Measurements from ENCODE around the gene CGB3. TPM values are rescaled to one million over a fixed set of nuclear protein-coding genes. Genes with fewer than 3 reads are reported as not detected.
A peak's percentile ranks its signal among the peaks of the same experiment; 100 is the strongest.
"Not testable (repeated sequence)": the region's sequence is repeated elsewhere in the genome, so short reads cannot be mapped to it uniquely, and the experiment has no call there.

Gene CGB3
- total RNA-seq, 1 experiment from 2014 or later, result 0.46 TPM

GRCh38 chr19:49057636-49058234, 33.6 kb upstream of the CGB3 start, which contains the start of gene CGB7:
Gene CGB7 (minus strand): TSS chr19:49057749. CDS start chr19:49055375, 2,374 bp downstream.
- no peak within 1 kb of the TSS for H3K56ac ChIP-seq (ENCODE audit: insufficient read length, low read depth, low read length)
- peaks cover 15% of the 10 kb centered on the region; the same call in 1 of the 2 replicates for H3K27me3 ChIP-seq (ENCODE audit: insufficient read depth, low read length)
- H3K27me3 Mint-ChIP-seq (ENCODE audit: low read depth), result peaks cover 80% of the 10 kb centered on the region

GRCh38 chr19:49056902-49057596, 32.9 kb upstream of the CGB3 start:
- H3K9me3 Mint-ChIP-seq; H2BK5ac ChIP-seq (ENCODE audit: insufficient read length, low read length); H3K79me2 ChIP-seq (ENCODE audit: insufficient read depth, low read length); H2BK120ac ChIP-seq (ENCODE audit: low read depth, low read length, poor library complexity, severe bottlenecking); H4K8ac ChIP-seq (replicated peaks; ENCODE audit: insufficient read length, low read depth, low read length); H2BK15ac ChIP-seq (ENCODE audit: low read depth, low read length); H2AK5ac ChIP-seq (ENCODE audit: insufficient read length, low read length); H4K20me1 ChIP-seq (ENCODE audit: control insufficient read depth, insufficient read depth, insufficient read length); H3K27ac ChIP-seq (ENCODE audit: insufficient read length, low read depth, low read length); H3K14ac ChIP-seq (ENCODE audit: insufficient read depth, low read length); H3K56ac ChIP-seq (ENCODE audit: insufficient read length, low read depth, low read length); H3K23ac ChIP-seq (ENCODE audit: insufficient read length, low read depth, low read length); DNase-seq; H3T11ph ChIP-seq (ENCODE audit: low read length); H3K18ac ChIP-seq (ENCODE audit: insufficient read length, low read depth, low read length); H3K4ac ChIP-seq (ENCODE audit: low read depth, low read length); H4K5ac ChIP-seq (ENCODE audit: insufficient read length, low read depth, low read length); H3K79me1 ChIP-seq (ENCODE audit: insufficient read depth, low read depth, low read length, poor library complexity, severe bottlenecking); H2BK20ac ChIP-seq (ENCODE audit: low read depth, low read length, poor library complexity, severe bottlenecking); H2AFZ ChIP-seq (ENCODE audit: low read length); H3K9me3 ChIP-seq (ENCODE audit: control insufficient read depth, low read depth, low read length); H3K4me1 ChIP-seq (ENCODE audit: insufficient read depth, low read length); H3K9ac ChIP-seq (ENCODE audit: extremely low read depth, insufficient read length, low read length); H3K36me3 Mint-ChIP-seq (ENCODE audit: insufficient read depth in 1 of 3, low read depth in 3 of 3); H4K91ac ChIP-seq (ENCODE audit: insufficient read length, low read depth, low read length); H3K27ac Mint-ChIP-seq; H2BK12ac ChIP-seq (ENCODE audit: insufficient read length, low read depth, low read length): not testable (repeated sequence)
- Mint-ChIP-seq H3K27me3 (ENCODE audit: low read depth) (peaks cover 83% of the 10 kb centered on the region), H3K4me1 (peaks cover 18 to 30% of the 10 kb centered on the region in 2 experiments), H3K4me3 (peak overlapping the region; percentile 53 to 77)
- peaks cover 15% of the 10 kb centered on the region; the same call in 1 of the 2 replicates for H3K27me3 ChIP-seq (ENCODE audit: insufficient read depth, low read length)
- WGBS (ENCODE audit: extremely low coverage, insufficient read length, low lambda C conversion rate), result no CpG with 5 or more reads among the region's 34 CpGs
- peaks cover 10% of the 10 kb centered on the region for H3K23me2 ChIP-seq (ENCODE audit: insufficient read length, low read depth, low read length, poor library complexity, severe bottlenecking)
- H3K4me2 ChIP-seq (ENCODE audit: insufficient read depth, insufficient read length, low read length), result peak overlapping the region; percentile 52

More at GRCh38 chr19:49057636-49058234, 33.6 kb upstream of the CGB3 start, which contains the start of gene CGB7:
- H3K9ac ChIP-seq (ENCODE audit: extremely low read depth, insufficient read length, low read length), result no peak within 1 kb of the TSS
- H3K36me3 Mint-ChIP-seq (ENCODE audit: insufficient read depth in 1 of 3, low read depth in 3 of 3), result no peaks in the 10 kb centered on the region; a peak in 1 of 7 replicates
- H2AFZ ChIP-seq (ENCODE audit: low read length), result no peak within 1 kb of the TSS
- no peak within 1 kb of the TSS for H4K91ac ChIP-seq (ENCODE audit: insufficient read length, low read depth, low read length)
- H3K27ac Mint-ChIP-seq, result no peak within 1 kb of the TSS
- no peak within 1 kb of the TSS for H3K23ac ChIP-seq (ENCODE audit: insufficient read length, low read depth, low read length)
- no peak within 1 kb of the TSS; the same call in 1 of the 2 replicates for H3K14ac ChIP-seq (ENCODE audit: insufficient read depth, low read length)
- no peaks in the 10 kb centered on the region for H3K79me2 ChIP-seq (ENCODE audit: insufficient read depth, low read length)
- no peak within 1 kb of the TSS for H2BK5ac ChIP-seq (ENCODE audit: insufficient read length, low read length)
- no CpG with 5 or more reads among the region's 38 CpGs for WGBS (ENCODE audit: extremely low coverage, insufficient read length, low lambda C conversion rate)
- H3K23me2 ChIP-seq (ENCODE audit: insufficient read length, low read depth, low read length, poor library complexity, severe bottlenecking), result peaks cover 10% of the 10 kb centered on the region
- H2BK20ac ChIP-seq (ENCODE audit: low read depth, low read length, poor library complexity, severe bottlenecking), result no peak within 1 kb of the TSS
- H4K20me1 ChIP-seq (ENCODE audit: control insufficient read depth, insufficient read depth, insufficient read length), result no peaks in the 10 kb centered on the region
- H2BK12ac ChIP-seq (ENCODE audit: insufficient read length, low read depth, low read length), result no peak within 1 kb of the TSS
- no peaks in the 10 kb centered on the region for H3K79me1 ChIP-seq (ENCODE audit: insufficient read depth, low read depth, low read length, poor library complexity, severe bottlenecking)
- no peak within 1 kb of the TSS for H2BK120ac ChIP-seq (ENCODE audit: low read depth, low read length, poor library complexity, severe bottlenecking)
- peak; percentile 83 for DNase-seq
- no peak for TF ChIP-seq CTCF (conservative IDR thresholded peaks at IDR 0.05)
- H3K9me3 ChIP-seq (ENCODE audit: control insufficient read depth, low read depth, low read length), result no peaks in the 10 kb centered on the region
- no peak within 1 kb of the TSS for H4K8ac ChIP-seq (replicated peaks; ENCODE audit: insufficient read length, low read depth, low read length)
- H3T11ph ChIP-seq (ENCODE audit: low read length), result no peak within 1 kb of the TSS
- H3K18ac ChIP-seq (ENCODE audit: insufficient read length, low read depth, low read length), result no peak within 1 kb of the TSS
- H3K9me3 Mint-ChIP-seq, result peaks cover 0 to 2% of the 10 kb centered on the region in 2 experiments; a peak in 1 of 5 replicates
- peaks cover 18 to 28% of the 10 kb centered on the region in 2 experiments for H3K4me1 Mint-ChIP-seq
- H2BK15ac ChIP-seq (ENCODE audit: low read depth, low read length), result no peak within 1 kb of the TSS
- H3K4me1 ChIP-seq (ENCODE audit: insufficient read depth, low read length), result no peaks in the 10 kb centered on the region
- H3K4ac ChIP-seq (ENCODE audit: low read depth, low read length), result no peak within 1 kb of the TSS
- peak within 1 kb of the TSS; percentile 52 for H3K4me2 ChIP-seq (ENCODE audit: insufficient read depth, insufficient read length, low read length)
- H4K5ac ChIP-seq (ENCODE audit: insufficient read length, low read depth, low read length), result no peak within 1 kb of the TSS
- no peak within 1 kb of the TSS for H3K27ac ChIP-seq (ENCODE audit: insufficient read length, low read depth, low read length)
- peak within 1 kb of the TSS; percentile 53 to 77 for H3K4me3 Mint-ChIP-seq
- H2AK5ac ChIP-seq (ENCODE audit: insufficient read length, low read length), result no peak within 1 kb of the TSS
